T-helper 1 cell (primary cell): ENCODE data around the gene ALPG.
"Not testable (repeated sequence)": the region's sequence is repeated elsewhere in the genome, so short reads cannot be mapped to it uniquely, and the experiment has no call there.

Experiments used
- DNase-seq, 5 donors: peaks; one replicate each; pipeline ENCODE4 v3.0.0-alpha.2; 2012 to 2020

ALPG gene

DNA sequence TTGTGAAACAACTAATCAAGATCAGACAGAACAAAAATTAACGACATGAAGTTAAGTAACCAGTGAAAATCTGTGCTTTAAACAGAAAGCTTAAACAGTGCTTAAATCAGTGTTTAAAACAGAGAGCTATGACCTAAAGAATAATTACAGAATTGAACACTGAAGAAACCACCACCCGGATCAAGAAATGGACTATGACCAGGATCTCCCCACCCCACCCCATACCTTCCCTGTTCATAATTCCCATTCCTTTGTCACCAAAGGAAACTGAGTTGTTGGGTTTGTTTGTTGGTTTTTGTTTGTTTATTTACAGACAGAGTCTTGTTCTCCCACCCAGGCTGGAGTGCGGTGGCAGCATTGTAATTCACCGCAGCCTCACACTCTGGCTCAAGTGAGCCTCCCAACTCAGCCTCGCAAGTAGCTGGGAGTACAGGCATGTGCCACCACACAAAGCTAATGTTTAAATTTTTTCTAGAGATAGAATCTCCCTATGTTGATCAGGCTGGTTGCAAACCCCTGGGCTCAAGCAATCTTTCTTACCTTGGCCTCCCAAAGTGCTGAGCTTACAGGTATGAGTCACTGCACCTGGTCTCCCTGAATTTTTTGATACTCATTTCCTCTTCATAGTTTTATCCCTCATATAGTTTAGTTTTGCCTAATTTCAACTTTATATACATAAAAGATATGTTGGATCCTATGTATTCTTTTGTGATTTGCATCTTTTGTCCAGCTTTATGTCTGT, 8.2 kb upstream of the ALPG start:
- no peak for DNase-seq

DNA sequence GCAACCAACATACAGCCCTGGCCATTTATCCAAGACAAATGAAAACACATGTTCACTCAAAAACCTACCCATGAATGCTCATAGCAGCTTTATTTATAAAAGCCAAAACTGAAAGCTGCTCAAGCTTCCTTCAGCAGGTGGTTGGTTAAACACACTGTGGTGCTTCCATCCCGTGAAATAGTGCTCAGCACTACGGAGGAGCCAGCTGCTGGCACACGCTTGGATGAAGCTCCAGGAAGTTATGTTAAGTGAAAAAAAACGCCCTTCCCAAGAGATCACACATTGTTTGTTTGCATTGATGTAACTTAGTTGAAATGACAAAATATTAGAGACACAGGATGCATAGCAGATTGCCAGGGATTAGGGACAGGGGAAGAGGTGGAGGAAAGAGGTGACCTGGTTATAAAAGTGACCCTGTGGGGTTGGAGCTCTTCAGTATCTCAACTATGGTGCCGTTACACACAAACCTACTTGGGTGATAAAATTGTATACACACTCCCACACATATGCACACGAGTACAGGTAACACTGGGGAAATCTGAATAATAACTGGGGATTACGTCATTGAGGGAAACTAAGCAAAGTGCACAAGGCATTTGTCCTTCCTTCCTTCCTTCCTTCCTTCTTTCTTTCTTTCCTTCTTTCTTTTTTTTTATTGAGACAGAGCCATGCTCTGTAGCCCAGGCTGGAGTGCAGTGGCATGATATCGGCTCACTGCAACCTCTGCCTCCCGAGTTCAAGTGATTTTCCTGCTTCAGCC, 6.2 kb upstream of the ALPG start:
- no peak for DNase-seq

- DNase-seq, result no peak
Measured at GRCh38 chr2:232402518-232402917, 4.1 kb upstream of the ALPG start.

DNA sequence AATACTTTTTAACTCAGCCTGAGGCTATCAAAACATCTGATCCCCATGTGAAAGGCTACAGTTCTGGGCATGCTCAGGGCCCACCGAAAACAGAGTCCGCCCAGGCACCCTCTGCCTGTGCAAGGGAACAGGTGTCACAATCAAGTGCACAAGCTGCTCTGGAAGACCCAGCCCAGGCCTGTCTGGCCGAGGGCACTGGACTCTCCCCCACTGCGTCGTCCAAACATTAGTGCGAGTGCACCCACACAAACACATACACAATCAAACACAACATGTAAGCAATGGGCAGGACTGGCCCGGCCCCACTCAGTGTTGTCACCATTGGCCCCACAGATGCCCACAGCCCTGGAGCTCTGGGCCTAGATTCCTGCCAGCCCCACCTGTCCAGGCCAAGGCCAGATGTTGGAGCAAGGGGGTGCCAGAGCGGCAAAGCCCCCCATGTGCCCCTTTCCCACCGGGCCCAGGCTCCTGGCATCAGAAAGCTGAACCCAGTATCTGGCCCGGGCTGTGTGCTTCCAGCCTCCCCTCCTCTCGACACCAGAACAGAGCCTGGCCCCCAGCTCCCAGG, 617 bp upstream of the ALPG start:
- no peak for DNase-seq

GRCh38 chr2:232407428-232408150, 945 bp downstream of the ALPG start:
- not testable (repeated sequence) for DNase-seq

- DNase-seq, result not testable (repeated sequence)
Measured at GRCh38 chr2:232408269-232408668, 1.6 kb downstream of the ALPG start.

- DNase-seq, result not testable (repeated sequence)
Measured at GRCh38 chr2:232409617-232410016, 3.0 kb downstream of the ALPG start.

DNA sequence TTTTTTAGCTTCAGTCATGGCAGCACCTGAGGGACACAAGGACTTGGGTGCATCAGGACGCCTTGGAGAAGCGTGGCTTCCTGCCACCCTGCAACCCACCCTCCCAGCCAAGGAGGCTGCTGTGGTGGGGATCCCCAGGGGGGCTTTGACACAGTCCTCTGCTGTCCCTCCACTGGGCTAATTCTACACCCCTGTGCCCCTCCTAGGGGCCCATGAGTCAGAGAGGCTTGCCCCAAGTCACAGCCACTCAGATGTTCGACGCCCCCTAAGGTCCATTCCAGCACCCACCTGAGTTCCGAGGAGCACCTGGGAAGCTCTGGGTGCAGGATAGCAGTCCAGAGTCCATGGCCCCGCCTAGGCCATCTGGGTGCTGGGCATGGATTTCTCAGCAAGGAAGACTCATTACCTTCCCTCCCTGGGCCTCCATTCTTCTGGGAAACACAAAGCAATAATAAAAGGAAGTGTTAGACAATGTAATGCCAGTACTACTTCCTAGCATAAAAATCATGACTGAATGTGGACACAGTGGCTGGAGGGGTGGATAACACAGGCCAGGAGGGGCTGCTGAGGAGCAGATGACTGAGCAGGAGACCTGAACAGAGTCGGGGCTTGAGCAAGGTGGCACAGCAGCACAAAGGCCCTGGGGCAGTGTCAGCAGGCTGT, 3.7 kb downstream of the ALPG start:
- no peak for DNase-seq

DNA sequence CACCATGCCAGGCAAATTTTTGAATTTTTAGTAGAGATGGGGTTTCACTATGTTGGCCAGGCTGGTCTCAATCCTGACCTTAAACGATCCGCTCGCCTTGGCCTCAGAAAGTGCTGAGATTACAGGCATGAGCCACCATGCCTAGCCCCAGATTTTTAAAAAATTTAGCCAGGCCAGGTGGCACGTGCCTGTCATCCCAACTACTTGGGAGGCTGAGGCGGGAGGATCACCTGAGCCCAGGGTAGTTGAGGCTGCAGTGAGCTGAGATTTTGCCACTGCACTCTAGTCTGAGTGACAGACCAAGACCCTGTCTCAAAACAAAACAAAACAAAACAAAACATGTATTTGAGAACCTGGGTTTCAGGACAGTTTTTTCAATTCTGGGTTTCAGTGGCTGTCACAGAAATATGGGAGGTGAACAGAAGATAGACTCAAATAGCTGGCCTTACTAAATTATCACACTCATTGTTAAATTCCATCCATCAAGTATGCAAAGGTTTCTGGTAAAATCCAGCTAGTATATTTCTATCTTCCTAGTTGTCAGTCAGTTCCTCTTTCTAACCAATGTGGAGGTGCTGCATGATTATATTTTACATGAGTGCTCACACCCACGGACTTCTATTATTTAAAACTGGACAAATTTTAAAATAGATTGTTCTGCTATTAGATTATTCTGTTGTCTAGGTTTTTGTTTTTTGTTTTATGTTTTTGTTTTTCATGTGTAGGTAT, 5.4 kb downstream of the ALPG start:
- no peak for DNase-seq

DNA sequence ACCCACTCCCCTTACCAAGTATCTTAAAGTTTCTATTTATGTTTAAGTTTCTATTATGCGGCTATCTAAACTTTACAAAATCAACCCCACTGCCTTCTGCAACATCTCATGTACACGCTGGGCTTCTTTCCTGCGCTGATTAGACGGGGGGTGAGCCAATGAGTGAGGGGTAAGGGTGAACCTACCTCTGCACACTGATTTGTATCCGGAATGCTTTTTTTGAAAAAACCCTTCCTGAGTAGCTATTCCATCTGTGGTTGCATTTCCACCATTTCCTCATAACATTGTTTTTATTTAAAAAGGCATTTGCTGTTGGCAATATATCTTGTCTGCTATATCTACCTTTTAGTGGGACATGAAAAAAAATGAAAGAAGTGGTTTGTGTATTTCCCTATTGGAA, 6.3 kb downstream of the ALPG start:
- DNase-seq, result no peak

GRCh38 chr2:232415138-232415690, 8.6 kb downstream of the ALPG start:
- DNase-seq, result no peak

- DNase-seq, result no peak
Measured at GRCh38 chr2:232415736-232416520, 9.3 kb downstream of the ALPG start.

- DNase-seq, result no peak
Measured at GRCh38 chr2:232416521-232417470, 10.2 kb downstream of the ALPG start.

DNA sequence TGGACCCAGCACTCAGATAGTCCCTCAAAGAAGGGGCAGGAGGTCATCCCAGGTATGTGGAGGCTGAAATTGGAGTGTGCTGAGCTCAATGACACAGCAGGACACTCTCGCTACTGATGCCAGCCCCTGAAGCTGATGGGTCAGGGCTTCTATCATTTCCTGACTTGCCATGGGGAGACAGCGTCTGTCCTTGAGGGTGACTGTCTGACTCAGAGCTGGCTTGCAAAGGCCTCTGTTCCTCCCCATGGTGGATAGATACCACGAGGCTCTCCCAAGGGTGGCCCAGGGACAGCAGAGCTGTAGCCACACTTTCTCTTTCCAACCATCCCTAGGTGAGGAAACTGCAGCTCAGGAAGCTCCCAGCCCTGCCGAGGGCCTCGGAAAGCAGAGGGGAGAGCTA, 10.8 kb downstream of the ALPG start:
- no peak for DNase-seq

- no peak for DNase-seq
Measured at GRCh38 chr2:232418056-232418455, 11.4 kb downstream of the ALPG start.

DNA sequence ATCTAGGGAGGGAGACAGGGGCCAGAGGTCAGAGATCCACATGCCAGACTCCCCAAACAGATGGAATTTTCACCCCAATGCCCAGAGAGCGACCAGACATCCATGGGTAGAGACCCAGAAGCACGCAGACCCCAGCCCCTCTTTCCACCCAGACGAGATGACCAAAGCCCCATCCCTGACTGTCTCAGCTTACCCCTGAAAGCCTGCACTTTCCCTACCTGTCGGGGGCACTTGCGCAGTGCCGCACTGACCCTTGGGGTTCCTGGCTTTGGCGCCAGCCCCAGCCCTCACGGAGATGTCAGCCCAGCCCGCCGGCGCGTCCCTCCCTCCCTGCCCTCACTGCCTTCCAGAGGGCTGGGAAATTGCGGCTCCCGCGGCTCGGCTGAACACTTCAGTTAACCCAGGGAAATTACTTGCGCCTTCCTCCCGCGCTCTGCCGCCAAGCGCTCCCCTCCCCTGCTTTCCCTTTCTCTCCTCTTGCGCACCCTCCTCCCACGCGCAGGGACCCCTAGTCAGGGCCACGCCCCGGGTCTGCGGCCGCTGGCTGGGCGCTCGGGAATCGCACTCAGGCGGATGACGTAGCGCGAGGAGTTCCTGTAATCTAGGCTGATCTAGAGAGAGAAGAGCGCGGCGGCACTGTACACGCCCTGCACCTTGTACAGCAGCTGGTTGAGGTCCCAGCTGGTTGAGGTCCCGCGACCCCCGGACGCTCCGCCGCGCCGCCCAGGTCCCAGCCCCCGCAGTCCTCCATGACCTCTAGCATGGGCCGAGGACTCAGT, 12.0 kb downstream of the ALPG start:
- DNase-seq, result no peak

DNA sequence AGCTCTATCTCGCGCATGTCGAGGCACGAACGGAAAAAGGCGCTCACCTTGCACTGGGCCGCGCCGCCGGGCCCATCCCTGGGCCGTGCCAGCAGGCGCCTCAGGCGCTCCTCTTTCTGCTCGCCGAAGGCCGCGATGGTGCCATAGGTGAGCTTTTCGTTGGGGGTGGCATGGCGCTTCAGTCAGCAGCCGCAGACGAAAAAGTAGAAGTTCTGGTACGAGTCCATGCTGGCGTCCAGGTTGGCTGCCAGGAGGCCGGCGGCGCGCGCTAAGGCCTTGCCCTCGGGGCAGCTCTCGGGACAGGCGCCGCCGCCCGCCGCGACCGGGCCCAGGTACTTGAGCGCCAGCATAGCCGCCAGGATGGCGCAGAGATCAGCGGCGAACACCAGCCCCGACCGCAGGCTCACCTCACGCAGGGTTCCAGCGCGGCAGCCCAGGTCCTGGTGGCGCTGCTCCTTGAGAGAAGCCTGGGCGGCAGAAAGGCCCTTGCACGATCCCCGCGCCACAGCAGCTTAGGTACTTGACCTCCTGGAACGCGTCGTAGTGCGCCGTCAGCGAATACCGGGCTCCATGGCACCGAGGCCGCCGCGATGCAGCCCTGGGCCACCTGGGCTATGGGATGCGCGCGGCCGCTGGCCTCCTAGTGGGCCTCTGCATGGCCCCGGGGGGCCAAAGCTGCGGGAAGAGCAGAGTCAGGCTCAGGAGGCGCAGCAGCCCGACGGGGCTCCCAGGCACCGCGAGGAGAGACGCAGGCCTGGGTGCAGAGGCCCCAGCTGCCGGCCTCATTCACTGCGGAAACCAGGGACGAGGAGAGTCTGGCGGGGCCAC, 12.8 kb downstream of the ALPG start:
- DNase-seq, result no peak

GRCh38 chr2:232420073-232420454, 13.4 kb downstream of the ALPG start:
- DNase-seq, result no peak
